SIG-M5 treated with dmso at 0.1 percent for 504 hours (cell line): ENCODE data around the gene MUSTN1.

Experiments
- DNase-seq: peaks from one replicate; lab custom pipeline; 2025; ENCODE audit not compliant: unreplicated experiment; lab: John Stamatoyannopoulos, UW

Gene MUSTN1

DNA sequence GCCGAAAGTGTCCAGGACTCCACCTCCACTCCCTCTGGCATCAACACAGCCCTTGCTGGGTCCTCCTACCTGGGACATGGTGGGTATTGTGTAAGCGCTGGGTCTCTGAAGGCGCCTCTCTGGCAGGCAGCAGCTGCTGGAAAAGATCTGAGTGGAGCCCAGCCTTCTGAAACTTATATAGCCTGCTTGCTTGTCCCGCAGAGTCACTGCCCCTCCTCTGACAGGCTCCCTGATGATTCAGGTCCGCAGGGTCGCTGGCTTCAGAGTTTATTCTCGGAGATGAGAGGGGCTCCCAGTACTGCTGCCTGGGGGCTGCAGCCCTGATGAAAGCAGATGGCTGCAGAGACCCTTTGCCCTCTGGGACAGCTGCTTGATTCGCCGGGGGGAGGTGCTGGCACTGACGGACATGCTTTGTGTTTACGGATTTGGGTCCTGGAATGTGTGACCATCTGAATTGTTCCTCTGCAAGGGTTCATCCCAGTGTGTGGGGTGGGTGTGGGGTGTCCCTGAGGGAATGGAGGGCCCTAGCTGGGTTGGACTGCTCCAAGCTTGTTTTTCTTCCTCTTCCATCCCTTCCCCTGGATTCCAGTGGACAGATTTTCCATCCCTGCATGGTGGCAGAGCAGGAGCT lies at the start of gene MUSTN1:
MUSTN1 (minus strand) TSS at position 149 of the 631 bp plus-strand sequence; CDS start at position 78, 71 bp downstream.
- DNase-seq = no peak

DNA sequence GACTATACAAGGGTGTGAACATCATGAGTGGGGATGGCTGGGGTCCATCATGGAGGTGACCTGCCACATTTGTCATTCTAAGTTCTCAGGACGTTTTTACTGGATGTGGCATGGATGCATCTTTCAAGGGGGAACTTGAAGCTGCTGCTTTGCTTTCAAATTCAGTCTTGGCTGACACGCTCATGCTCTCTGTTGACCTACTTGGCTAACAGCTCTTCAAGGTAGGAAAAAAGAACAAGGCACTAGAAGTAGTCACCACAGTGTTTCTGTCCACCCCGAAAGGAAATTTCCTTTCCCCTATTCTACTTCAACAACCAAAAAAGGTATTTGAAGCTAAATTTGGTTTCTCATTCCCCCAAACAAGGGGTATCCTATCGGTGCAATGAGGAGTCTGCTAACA lies 47.6 kb upstream of the MUSTN1 start:
- no peak for DNase-seq

DNA sequence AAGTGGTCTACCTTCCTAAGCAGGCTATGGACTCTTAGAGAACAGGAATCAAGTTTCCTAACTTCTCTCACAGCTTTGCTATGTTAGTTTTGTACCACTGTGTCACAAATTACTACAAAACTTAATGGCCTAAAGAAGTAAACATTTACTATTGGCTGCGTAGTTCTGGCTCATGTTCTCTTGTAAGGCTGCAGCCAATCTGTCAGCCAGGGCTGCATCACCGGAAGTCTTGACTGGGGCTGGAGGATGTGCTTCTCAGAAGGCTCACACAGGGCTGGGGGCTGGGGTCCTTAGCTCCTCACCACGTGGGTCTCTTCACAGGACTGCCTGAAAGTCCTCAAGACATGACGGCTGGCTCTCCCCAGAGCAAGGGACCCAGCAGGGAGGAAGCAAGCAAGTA lies 47.1 kb upstream of the MUSTN1 start:
- no peak for DNase-seq

DNA sequence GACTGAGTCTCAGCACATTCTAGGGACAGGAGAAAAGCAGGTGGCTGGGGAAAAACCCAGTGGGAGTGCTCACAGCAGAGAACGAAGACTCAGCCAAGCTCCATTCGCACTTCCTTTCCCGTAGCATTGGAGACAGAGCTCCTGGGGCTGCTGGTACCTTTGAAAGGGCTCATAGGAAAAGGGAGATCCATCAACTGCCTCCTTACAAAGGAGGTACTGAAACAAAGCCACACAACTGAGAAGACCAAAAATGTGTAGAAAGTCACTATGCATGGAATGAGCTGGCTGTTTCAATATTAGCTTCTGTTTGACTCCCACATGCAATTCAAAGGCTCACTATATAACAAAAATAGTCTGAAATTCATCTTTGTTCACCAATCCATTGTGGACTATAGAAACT lies 45.7 kb upstream of the MUSTN1 start:
- no peak for DNase-seq

DNA sequence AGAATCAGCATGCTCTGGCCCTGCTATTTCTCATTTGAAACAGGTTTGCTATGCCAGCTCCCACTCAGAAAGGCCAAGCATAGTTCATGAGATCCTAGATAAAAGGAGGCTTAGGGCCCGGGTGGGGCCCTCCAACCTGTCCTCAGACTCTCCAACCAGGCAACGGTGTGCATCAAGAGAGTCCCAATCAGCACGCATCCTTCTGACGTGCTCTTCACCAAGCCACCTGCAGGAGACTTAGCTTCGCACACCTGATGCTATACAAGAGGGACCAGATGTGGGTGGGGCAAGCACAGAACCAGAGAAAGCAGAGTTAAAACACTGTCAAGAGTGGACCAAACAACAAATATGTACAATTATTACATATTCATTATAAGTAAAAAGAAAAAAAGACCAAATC lies 45.2 kb upstream of the MUSTN1 start:
- DNase-seq = no peak

DNA sequence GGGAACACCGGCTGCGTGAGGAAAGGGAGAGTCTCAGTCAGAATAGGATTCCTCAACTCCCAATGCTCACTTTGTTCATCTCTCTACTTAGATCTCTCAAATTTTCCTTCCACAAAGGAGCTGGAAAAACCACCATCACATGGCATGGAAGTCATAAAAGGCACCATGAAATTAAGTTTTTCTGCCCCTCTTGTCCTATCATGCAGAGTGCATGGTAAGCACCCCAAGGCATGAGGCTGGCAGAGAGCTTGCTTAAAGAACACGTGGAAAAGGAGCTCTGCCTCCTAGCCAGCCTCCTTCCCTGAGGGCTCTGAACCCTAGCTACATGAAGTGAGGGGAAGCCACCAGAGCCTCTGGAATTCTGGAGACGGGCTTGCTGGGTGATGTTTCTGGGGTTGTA lies 44.8 kb upstream of the MUSTN1 start:
- no peak for DNase-seq

DNA sequence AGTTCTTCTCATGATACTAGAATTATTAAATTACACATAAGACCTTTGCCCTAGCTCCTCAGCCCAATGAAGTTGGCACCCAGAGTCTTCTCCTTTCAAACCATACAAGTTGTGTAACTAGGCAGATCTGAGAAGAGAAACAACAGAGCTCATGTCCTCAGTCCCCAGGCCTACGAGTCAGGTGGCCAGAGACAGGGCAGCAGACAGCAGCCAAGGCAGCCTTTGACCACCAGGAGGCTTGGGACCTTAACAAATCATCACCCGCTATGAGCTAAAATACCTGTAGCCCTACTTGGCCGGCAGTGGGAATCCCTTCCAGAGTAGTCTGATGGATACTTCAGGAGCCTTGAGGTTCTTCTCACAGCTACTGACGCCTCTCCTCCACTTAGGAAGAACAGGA lies 44.3 kb upstream of the MUSTN1 start:
- DNase-seq = no peak

DNA sequence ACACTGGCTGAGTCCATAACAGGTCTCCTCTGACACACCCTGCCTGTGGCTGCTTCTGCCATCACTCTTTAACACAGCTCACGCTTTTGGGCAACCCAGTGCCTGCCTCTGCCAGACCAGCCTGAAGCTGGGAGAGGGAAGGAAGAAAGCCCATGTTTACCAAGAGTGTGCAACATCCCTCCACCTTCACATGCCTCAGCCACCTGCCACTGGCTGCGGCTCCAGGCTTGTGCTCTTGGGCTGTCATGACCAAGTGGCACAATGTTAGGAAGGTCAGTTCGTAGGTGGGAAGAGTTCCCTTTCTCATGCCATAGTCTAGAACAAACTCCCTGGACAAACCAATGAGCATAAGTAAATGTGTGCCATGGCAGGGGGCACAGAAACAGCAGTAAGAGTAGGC lies 42.3 kb upstream of the MUSTN1 start:
- DNase-seq = no peak

DNA sequence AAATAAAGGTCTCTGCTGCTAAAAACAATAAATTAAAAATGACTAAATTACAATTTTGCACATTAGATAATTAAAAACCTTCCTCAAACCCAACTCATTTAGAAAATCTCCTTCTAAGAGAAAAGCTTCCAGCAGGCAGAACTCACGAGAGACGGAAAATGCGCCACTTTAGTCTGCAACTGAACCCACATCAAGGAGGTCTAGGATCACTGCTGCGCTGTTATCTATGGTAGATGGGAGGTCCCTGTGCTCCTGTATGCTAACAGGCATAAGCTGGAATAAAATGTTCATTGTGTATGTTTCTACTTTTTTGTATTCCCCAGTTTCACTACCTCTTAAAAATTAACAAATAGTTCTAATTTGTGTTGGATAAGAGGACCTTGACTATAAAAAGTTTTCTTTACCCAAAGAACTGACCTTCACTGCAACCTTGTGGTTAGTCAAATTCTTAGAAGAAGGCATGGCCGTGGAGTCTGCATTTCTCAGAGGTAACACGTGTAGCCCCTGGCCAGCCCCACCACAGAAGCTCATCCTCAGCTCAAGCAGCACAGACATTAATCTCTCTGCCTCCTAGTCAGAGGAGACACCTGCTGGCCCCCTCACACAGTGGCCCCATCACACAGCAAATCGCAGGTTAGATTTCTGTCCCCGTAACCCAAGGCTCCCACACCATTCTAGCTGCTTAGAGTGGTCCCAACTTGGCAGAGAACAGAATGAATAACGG lies 40.2 kb upstream of the MUSTN1 start:
- DNase-seq = no peak

DNA sequence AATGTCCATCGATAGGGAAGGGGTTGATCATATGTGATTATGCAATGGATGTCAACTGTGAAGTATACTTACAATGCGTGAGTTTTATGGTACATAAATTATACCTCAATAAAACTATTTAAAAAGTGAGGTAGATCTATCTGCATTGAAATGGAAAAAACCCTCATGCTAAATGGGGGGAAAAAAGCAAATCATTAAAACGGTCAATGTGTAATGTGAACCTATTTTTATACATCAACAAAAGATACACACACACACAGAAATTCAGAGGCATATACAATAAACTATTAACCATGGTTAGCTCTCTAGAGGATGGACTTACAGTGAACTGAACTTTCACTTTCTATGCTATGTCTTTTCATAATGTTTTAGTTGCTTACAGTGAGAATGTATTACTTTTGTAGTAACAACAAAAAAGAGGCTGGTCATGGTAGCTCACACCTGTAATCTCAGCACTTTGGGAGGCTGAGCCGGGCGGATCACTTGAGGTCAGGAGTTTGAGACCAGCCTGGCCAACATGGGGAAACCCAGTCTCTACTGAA lies 39.4 kb upstream of the MUSTN1 start:
- no peak for DNase-seq

DNA sequence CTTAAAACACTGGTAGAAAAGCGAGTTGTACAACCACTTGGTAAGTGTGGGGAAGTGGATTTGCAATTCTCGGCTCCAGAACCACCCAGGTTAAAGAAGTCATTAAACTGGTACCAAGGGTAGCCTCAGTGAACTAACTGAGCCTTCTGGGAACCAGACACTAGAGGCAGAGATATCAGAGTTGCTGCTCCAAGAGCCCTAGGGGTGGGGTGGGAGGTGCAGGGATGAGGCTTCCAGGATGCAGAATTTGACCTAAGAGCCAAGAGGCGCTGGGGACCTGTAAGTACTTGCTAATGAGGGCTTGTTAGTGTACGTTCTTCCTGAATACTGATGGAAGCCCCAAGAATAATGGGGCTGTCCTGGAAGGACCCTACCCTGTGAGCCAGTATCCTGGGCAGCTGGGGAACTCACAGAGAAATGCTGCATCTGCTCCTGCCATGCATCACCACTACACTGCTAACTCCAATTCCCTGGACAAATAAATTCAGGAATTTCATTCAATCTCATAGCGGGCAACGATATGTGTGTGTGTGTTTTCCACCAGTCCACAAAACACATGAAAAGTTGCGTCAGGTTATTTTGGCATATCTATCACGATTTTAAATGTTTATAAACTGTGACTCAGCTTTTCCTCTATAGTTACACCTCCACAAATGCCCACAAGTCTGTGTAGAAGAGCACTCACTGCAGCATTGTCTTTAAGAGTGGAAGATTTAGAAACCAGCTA lies 38.8 kb upstream of the MUSTN1 start:
- no peak for DNase-seq

DNA sequence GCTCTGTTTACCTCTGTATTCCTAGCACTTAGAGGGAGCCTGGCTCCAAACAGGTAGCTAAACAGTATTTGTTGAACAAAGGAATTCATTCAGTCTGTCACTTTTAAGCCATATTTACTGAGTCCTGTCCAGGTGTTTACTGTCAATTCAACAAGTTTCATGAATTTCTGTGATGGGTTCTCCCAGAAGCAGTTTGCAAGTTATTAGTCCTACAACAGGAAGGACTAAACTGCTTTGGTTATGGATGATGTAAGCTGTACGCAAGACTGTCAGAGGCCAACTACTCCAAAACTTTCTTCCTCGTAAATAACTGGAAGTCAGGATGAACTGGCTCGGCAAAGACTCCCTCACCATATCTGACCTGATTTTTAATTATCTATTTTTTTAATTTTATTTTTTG lies 37.4 kb upstream of the MUSTN1 start:
- DNase-seq = no peak

DNA sequence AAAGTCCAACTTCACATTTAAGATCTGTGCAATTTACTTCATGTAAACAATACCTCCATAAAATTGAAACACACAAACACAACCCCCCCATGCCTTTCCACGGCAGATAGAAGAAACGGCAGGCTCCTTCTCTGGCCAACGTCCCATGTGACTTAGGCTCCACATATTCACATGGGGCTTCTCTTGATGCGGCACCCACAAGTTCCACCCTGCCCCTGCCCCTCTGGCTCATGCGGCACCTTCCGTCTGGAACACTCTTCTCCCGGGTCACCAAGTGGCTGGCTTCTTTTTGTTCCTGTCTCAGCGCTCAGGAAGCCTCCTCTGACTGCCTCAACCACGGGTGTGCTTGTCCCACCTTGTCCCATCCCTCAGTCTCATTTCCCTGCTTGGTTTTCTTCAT lies 36.9 kb upstream of the MUSTN1 start:
- DNase-seq = no peak

DNA sequence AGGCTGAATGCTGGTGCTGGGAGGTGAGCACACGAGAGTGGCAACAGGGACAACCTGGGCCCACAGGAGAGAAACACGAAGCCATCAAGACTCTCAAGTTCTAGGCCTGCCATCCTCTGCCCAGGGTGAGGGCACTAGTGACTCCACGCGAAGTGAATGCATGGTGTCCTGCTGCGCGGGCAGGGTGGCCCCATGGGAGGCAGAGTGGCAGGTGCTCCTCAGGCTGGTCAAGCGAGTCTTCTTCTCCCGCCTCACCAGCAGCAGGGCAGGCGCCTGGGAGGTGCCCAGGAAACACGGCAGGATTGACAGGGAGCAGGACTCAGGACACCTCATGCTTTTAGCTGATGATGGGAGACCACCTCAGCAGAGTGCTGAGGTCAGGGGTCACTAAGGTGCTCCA lies 35.7 kb upstream of the MUSTN1 start:
- DNase-seq = no peak

DNA sequence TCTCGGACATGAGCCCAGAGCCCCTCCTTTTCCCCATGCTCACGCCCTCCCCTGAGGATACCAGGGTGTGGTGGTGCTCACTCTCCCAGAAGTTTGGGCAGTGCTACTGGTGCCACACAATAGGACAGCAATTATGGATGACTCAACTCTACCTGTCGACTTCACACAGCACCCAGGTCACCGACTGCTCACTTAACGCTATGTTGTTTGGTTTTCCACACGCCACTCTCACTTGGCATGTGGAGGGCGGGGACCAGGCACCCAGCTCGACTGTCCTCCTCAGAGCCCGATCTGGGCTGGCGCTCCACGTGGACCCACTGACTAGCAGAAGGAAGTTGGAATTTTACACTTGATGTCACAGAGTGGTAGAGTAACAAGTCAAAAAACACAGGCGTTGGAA lies 31.6 kb upstream of the MUSTN1 start:
- no peak for DNase-seq

DNA sequence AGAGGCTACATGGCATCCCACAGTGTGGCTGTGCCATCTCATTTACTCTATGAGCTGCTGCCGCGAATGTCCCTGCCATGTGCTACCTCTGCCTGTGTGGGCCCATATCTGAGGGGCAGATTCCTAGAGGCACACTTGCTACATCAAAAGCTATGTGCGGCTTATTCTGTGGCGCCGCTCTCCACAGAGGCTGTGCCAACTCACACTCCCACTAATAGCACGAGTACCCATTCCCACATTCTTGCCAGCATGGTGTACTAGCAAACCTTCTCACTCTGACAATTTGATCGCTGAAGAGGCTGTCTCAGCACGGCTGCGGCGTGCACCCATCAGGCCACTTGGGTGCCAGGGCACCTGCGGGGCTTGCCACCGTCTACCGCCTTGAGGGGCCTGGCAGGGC lies 31.2 kb upstream of the MUSTN1 start:
- DNase-seq = no peak

DNA sequence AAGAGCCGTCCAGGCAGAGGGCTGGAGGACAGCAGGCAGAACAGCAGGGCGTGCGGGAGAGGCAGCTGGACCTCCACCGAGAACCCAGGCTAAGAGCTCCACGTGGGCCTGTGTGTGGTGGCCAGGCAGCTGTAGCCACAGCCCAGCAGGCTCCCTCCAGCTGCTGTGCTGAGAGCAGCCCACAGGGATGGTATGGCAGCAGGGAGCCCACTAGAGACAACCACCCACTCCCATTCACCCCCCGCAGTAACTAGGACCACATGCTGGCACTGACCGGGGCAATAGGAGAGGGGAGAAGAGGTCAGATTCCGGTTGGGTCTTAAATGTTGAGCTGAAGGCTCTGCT lies 25.6 kb upstream of the MUSTN1 start:
- no peak for DNase-seq

DNA sequence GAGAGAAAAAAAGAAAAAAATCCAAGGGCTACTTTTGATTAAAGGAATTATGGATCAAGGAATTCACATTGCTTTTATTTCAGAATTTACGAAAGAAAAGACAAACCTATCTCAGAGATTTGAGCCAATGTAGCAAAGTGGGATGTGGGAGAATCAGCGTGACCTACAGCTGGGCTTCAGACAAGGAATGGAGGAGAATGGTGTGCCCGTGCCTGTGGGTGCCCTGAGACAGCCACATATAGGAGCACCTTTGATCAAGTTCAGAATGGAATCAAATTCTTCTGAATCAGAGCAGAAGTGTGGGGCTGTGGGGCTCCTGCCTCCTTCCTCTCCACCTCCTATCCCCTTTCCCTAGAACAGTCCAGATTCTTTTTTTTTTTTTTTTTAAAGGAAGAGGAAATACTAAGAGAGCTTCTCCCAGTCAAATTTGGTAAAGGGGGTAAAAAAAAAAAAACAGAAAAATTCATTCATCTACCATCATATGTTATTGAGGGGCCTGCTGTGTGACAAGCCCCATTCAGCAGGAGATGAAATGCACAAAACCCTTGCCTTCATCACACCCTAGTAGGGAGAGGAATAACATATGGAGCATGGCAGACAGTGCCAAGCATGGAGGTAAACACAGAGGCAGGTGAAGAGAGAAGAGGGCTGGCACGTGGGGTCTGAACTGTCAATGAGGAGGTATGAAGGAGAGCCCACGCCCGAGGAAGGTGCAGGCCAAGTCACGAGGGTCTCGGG lies 25.0 kb upstream of the MUSTN1 start:
- DNase-seq = no peak

DNA sequence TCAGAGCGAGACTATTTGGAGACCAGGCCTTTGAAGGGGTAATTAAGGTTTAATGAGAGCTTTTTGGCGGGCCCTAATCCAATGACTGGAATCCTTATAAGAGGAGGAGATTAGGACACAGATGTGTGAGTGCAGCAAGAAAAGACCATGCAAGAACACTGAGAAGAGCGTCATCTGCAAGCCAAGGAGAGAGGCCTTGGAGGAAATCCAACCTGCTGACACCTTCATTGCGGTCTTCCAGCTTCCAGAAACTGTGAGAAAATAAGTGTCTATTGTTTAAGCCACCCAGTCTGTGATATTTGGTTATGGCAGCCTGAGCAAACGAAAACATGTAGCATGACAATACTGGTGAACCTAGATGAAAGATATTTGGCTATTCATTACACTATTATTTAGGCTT lies 23.0 kb upstream of the MUSTN1 start:
- DNase-seq = no peak

DNA sequence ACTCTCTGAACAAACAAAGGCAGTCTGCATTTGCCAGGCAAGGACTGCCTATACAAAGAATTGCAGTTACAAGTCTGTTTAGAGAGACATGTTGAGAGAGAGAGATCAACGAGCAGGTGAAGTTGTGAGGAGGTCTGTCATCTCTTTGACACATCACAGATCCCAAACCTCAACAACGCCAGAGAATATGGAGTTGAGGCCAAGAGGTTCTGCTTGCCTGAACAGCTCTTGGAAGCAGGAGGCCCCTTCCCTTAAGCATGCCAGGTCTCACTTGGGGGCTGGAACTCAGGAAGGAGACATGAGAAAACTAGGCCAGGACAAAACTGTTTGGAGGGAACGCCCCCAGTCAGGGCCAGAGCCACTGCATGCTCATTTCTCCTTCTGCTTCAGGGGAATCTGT lies 22.3 kb upstream of the MUSTN1 start:
- no peak for DNase-seq

DNA sequence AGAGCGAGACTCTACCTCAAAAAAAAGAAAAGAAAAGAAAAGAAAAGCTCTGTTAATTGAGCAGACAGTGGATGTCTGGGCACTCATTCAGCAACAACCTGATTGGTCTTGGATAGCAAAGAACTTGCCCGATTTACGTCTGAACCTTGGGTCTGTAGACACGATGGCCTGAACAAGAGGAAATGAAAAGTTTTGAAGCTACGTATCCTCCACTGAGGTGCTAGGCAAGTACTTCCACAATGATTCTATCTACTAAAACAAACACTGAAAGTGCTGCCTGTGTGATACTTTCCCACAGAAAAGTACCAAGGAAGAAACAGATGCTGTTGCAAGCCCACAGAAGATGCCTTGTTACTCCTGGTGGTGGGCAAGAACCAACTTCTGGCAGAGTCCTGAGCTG lies 21.8 kb upstream of the MUSTN1 start:
- no peak for DNase-seq

DNA sequence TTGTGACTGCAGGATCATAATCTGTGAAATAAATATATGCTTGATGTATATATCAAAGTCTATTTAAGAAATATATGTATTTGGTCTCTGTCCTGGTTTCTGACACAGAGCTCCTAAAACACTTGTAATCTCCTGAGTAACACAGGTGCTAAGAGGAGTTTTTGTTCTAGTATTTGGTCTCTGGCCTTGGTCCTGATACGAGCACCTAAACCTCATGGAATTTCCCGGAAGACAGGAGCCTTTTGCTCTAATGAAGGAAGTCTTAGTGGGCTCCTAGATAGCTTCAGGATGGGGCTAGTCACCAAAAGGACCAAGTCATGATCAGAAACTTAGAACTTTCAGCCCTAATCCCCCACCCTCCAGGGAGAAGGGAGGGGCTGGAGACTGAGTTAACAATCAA lies 19.2 kb upstream of the MUSTN1 start:
- DNase-seq = no peak
